ENCODE data around the gene SEZ6L2.
"Not testable (repeated sequence)": the region's sequence is repeated elsewhere in the genome, so short reads cannot be mapped to it uniquely, and the experiment has no call there.

SEZ6L2 gene

DNA sequence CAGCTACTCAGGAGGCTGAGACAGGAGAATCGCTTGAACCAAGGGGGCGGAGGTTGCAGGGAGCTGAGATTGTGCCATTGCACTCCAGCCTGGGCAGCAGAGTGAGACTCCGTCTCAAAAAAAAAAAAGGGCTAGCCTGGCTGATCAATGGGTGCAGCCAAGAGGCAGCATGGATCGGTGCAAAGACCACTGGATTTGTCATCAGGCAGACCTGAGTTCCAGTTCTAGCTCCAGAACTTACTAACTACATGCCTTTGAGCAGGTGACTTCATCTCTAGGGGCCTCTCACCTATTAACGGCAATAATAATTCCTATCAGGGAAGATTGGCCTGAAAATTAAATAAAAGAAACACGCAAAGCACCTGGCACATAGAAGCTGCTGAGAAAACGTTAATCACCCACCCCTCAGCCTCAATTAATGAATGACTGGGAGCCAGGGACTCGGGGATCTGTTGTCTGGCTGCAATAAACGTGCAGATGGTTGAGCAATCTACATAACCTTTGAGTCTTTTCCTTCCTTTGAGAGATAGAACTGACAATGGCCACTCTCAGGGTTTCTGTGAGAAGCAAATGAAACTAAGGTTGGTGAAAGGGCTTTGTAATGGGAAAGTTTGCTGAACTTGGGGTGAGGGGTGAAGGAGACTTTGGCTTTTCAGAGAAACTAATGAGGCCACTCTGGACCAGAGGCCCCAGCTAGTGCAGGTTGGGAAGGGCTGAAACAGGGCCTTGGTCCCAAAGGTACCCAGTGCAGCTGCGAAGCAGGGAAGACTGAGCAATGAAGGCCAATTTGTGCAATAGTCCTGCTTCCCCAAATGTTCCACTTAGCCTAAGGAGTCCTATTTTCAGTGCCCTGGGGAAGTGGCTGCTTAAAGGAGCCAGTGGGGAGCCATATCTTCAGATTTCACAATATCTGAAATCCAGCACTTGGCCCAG, 7.6 kb downstream of the SEZ6L2 start:
- H3K4me2 ChIP-seq: peak overlapping the region in 10 of 11 experiments; percentile 6 to 68 (median 51); a peak in 17 of 22 replicates
- peaks cover 0 to 20% (median 17%) of the 10 kb centered on the region in 10 experiments; a peak in 15 of 20 replicates for H3K4me1 ChIP-seq

DNA sequence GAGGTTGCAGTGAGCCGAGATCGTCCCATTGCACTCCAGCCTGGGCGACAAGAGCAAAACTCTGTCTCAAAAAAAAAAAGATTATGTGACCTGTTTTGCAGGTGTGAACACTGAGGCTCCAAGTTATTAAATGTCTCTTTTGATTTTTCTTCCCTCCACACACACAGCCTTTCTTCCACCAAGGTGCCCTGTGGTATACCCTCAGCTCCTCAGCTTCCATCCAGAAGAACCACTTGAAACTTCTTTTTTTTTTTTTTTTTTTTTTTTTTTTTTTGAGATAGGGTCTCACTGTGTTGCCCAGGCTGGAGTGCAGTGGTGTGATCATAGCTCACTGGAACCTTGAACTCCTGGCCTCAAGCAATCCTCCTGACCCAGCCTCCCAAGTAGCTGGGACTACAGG, 10.0 kb downstream of the SEZ6L2 start:
- not testable (repeated sequence) for H3K36me3 ChIP-seq; H3K9ac ChIP-seq; H3K4me3 ChIP-seq; H3K9me3 ChIP-seq (replicated peaks in 1 of 11); H3K27ac ChIP-seq; H4K20me1 ChIP-seq; H3K27me3 ChIP-seq; H3K4me2 ChIP-seq
- H3K4me1 ChIP-seq: peaks cover 0 to 20% (median 17%) of the 10 kb centered on the region in 10 experiments; a peak in 15 of 20 replicates

More for the DNA sequence above, 7.6 kb downstream of the SEZ6L2 start:
- peak overlapping the region in 7 of 11 experiments; percentile 29 to 55 (median 47); a peak in 10 of 22 replicates for H3K27ac ChIP-seq
- no peak overlapping the region for H3K4me3 ChIP-seq
- H3K9me3 ChIP-seq (replicated peaks in 1 of 11): no peaks in the 10 kb centered on the region
- H3K36me3 ChIP-seq: no peaks in the 10 kb centered on the region
- peaks cover 0 to 6% (median 0%) of the 10 kb centered on the region in 11 experiments; a peak in 1 of 22 replicates for H4K20me1 ChIP-seq
- H3K9ac ChIP-seq: peak overlapping the region in 1 of 11 experiments; percentile 19; a peak in 2 of 22 replicates
- H3K27me3 ChIP-seq: peaks cover 0 to 10% (median 3%) of the 10 kb centered on the region in 11 experiments; a peak in 10 of 22 replicates
- peak in 6 of 11 experiments; percentile 24 to 70 (median 55); a peak in 8 of 22 replicates for TF ChIP-seq Cebpa-rat (IDR thresholded peaks at IDR 0.05)

DNA sequence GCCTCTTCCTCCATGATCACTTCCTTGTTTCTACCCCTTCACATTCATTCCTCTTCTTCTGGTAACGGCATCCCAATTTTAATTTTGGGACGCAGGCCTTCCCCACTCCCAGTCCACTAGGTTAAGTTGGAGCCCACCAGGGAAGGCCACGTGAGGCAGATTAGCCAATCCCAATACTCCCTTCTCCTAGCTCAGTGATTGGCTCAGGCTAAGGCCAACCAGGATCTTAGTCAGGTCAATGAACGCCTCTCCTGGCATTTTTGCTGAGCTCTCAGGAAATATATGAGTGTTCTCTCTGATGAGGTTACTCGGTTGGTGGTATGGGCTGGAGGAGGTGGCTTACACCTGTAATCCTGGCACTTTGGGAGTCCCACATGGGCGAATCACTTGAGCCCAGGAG, 15.4 kb downstream of the SEZ6L2 start:
- no peaks in the 10 kb centered on the region for H3K27me3 ChIP-seq
- H3K36me3 ChIP-seq: no peaks in the 10 kb centered on the region
- H3K9ac ChIP-seq: no peak overlapping the region
- no peaks in the 10 kb centered on the region for H3K9me3 ChIP-seq (replicated peaks in 1 of 11)
- no peaks in the 10 kb centered on the region for H4K20me1 ChIP-seq
- H3K4me2 ChIP-seq: no peak overlapping the region
- no peaks in the 10 kb centered on the region for H3K4me1 ChIP-seq
- TF ChIP-seq Cebpa-rat (IDR thresholded peaks at IDR 0.05): no peak
- H3K27ac ChIP-seq: no peak overlapping the region
- H3K4me3 ChIP-seq: no peak overlapping the region

DNA sequence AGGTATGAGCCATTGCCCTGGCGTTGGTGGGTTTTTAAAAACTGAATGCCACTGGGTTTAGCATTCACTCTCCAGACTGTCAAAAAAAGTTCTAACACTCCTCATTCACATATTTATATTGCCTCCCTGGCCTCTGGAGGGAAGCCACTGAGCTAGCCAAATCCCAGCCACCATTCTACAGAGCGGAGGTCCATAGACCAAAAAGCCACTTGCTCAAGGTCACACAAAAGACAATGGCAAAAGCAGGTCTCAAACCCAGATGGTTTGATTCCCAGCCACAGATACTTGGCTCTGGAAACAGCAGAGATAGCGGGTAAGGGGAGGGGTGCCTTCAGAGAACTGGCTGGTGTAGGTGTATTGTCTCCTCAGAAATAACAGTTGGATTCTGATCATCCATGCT, 18.3 kb downstream of the SEZ6L2 start:
- peaks cover 0 to 10% (median 0%) of the 10 kb centered on the region in 11 experiments; a peak in 7 of 22 replicates for H3K9me3 ChIP-seq (replicated peaks in 1 of 11)
- H4K20me1 ChIP-seq: no peaks in the 10 kb centered on the region
- TF ChIP-seq Cebpa-rat (IDR thresholded peaks at IDR 0.05): no peak
- no peak overlapping the region for H3K27ac ChIP-seq
- peaks cover 16 to 22% (median 20%) of the 10 kb centered on the region in 11 experiments for H3K27me3 ChIP-seq
- no peak overlapping the region for H3K4me3 ChIP-seq
- H3K9ac ChIP-seq: no peak overlapping the region
- no peaks in the 10 kb centered on the region for H3K36me3 ChIP-seq
- no peaks in the 10 kb centered on the region for H3K4me1 ChIP-seq
- H3K4me2 ChIP-seq: no peak overlapping the region

DNA sequence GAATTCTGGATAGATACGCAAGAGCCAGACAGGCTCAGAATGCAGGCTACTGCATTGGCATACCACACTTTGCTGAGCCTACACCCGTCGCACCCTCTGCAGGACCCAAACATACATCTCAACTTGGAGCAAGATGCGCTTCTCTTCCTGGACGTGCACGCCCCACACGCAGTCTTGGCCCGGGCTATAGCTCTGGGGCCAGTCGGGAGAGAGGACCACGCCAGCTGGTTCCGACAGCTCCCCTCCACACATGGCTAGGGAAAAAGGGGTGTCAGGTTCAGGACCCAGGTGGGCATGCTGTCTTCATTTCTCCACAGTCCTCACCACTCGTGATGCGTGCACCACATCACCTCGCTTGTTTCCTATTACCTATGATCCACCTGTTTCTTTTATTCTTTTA, 21.2 kb downstream of the SEZ6L2 start:
- no peak for TF ChIP-seq Cebpa-rat (IDR thresholded peaks at IDR 0.05)
- Histone ChIP-seq H4K20me1 (no peaks in the 10 kb centered on the region), H3K27me3 (peaks cover 20 to 37% (median 32%) of the 10 kb centered on the region in 11 experiments), H3K4me3 (no peak overlapping the region), H3K4me1 (no peaks in the 10 kb centered on the region), H3K9me3 (replicated peaks in 1 of 11) (peaks cover 0 to 10% (median 0%) of the 10 kb centered on the region in 11 experiments; a peak in 7 of 22 replicates), H3K27ac (no peak overlapping the region), H3K9ac (no peak overlapping the region), H3K4me2 (no peak overlapping the region), H3K36me3 (no peaks in the 10 kb centered on the region)

DNA sequence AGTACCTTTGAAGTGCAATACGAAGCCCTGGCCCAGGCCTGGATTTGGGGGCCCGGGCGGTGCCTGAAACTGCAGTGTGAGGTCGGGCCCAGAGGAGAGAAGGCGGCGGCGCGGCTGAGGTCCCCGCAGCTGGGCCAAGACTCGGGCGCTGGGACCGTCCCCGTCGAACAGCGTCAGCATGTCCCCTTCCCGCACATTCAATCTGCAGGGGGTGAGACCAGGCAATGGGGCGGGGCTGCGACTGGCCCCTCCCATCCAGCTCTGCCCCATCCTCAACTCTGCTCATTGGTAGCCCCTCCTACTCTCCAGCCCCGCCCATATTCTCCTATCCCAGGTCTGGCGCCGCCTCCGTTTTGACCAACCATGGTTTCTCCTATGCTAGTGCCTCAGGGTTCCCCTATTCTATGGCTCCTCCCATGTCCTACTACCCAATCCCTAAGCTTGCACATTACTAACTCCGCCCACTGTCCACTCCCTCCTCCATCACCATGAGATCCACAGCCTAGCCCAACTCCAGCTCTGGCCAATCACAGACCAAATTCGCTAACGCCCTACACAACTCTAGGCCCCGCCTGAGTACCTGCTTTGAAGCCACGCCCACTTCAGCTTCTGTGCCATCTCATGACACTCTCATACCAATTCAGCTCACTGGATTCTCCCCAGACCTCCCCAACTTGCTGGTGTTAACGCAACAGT, 21.9 kb downstream of the SEZ6L2 start:
- H3K4me1 ChIP-seq: no peaks in the 10 kb centered on the region

DNA sequence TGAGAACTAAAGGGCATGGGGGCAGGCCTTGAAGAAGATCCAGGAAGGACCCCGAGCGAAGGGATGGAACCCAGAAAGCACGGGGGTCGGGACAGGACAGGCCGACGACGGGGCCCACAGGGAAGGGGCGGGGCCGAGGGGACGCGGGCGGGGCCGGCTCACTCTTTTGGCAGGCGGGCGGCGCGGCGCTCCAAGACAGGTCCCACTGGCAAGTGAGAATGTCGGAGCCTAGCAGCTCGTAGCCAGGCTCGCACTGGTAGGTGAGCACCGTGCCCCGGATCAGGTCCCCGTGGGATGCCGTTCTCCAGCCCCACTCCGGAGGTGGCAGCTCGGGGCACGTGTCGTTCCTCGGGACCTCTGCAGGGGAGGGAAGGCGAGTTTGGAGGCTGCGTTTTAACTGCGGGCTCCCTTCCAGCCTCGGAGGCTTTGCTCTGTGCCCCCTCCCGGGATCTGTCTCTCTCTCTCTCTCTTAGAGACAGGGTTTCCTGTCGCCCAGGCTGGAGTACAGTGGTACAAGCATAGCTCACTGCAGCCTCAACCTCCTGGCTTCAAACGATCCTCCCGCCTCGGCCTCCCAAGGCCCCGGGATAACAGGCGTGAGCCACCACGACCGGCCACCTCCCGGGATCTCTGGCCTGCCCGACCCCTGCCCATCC, 22.6 kb downstream of the SEZ6L2 start:
- no peaks in the 10 kb centered on the region for H3K4me1 ChIP-seq
- H3K36me3 ChIP-seq: no peaks in the 10 kb centered on the region
- TF ChIP-seq Cebpa-rat (IDR thresholded peaks at IDR 0.05): no peak
- H3K9me3 ChIP-seq (replicated peaks in 1 of 11): peaks cover 0 to 10% (median 0%) of the 10 kb centered on the region in 11 experiments; a peak in 7 of 22 replicates
- H3K27me3 ChIP-seq: peaks cover 20 to 37% (median 32%) of the 10 kb centered on the region in 11 experiments
- no peak overlapping the region for H3K9ac ChIP-seq
- no peak overlapping the region for H3K4me2 ChIP-seq
- H4K20me1 ChIP-seq: no peaks in the 10 kb centered on the region
- no peak overlapping the region for H3K4me3 ChIP-seq
- no peak overlapping the region for H3K27ac ChIP-seq

More for the DNA sequence above, 21.9 kb downstream of the SEZ6L2 start:
- Histone ChIP-seq H3K9ac (no peak overlapping the region), H3K4me2 (no peak overlapping the region), H3K9me3 (replicated peaks in 1 of 11) (peaks cover 0 to 10% (median 0%) of the 10 kb centered on the region in 11 experiments; a peak in 7 of 22 replicates), H3K36me3 (no peaks in the 10 kb centered on the region), H3K27me3 (peaks cover 20 to 37% (median 32%) of the 10 kb centered on the region in 11 experiments), H3K4me3 (no peak overlapping the region), H4K20me1 (no peaks in the 10 kb centered on the region), H3K27ac (no peak overlapping the region)
- no peak for TF ChIP-seq Cebpa-rat (IDR thresholded peaks at IDR 0.05)

DNA sequence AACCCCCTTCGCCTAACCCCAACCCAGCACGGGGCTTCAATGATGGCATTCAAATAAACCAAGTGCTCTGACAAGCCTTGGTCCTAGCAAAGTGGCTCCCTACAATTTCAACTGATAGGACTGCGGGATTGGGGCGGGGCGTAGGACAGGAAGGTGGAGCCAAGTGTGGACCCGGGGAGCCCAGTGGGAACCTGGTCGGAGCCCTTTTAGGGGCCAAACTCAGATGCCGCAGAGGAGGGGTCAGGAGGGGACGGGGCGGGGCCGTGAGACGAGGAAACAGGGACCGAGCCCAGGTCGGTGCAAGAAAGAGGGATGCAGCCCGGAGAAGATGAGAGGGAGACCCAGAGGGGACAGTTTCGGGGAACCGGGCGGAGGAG, 23.1 kb downstream of the SEZ6L2 start:
- H3K36me3 ChIP-seq: no peaks in the 10 kb centered on the region
- no peak overlapping the region for H3K4me3 ChIP-seq
- H3K4me2 ChIP-seq: no peak overlapping the region
- peaks cover 0 to 10% (median 0%) of the 10 kb centered on the region in 11 experiments; a peak in 7 of 22 replicates for H3K9me3 ChIP-seq (replicated peaks in 1 of 11)
- no peak for TF ChIP-seq Cebpa-rat (IDR thresholded peaks at IDR 0.05)
- no peak overlapping the region for H3K27ac ChIP-seq
- H3K4me1 ChIP-seq: no peaks in the 10 kb centered on the region
- no peak overlapping the region for H3K9ac ChIP-seq
- peaks cover 20 to 37% (median 32%) of the 10 kb centered on the region in 11 experiments for H3K27me3 ChIP-seq
- no peaks in the 10 kb centered on the region for H4K20me1 ChIP-seq

DNA sequence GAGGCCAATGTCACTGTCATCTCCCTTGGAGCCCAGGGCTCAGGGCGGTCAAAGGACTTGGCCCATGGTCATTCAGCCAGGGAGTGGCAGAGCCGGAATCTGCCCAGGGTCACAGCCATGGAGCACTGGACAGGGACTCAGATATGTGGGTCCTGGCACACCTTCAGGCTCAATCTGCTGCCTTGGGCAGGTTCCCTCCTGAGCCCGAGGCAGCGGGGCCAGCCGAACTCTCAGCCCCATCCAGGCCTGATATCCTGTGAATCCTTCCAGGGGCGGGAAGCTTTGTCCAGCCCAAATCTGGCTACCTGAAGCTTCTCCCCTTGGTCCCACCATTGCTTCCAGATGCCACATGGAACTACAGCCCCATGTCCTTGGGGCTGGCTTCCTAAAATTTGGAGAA, 24.1 kb downstream of the SEZ6L2 start:
- no peak overlapping the region for H3K27ac ChIP-seq
- peaks cover 20 to 37% (median 32%) of the 10 kb centered on the region in 11 experiments for H3K27me3 ChIP-seq
- no peak for TF ChIP-seq Cebpa-rat (IDR thresholded peaks at IDR 0.05)
- H3K4me1 ChIP-seq: no peaks in the 10 kb centered on the region
- no peak overlapping the region for H3K9ac ChIP-seq
- H4K20me1 ChIP-seq: no peaks in the 10 kb centered on the region
- H3K4me2 ChIP-seq: no peak overlapping the region
- H3K4me3 ChIP-seq: no peak overlapping the region
- peaks cover 0 to 10% (median 0%) of the 10 kb centered on the region in 11 experiments; a peak in 7 of 22 replicates for H3K9me3 ChIP-seq (replicated peaks in 1 of 11)
- H3K36me3 ChIP-seq: no peaks in the 10 kb centered on the region

All from BLaER1 treated with 17β-estradiol and CSF1 and Interleukin-3, amounts not matched to agents 10 nM and 100 nM (cell line).